ENCODE measurements around the gene SPRR2D.

The SPRR2D gene

DNA sequence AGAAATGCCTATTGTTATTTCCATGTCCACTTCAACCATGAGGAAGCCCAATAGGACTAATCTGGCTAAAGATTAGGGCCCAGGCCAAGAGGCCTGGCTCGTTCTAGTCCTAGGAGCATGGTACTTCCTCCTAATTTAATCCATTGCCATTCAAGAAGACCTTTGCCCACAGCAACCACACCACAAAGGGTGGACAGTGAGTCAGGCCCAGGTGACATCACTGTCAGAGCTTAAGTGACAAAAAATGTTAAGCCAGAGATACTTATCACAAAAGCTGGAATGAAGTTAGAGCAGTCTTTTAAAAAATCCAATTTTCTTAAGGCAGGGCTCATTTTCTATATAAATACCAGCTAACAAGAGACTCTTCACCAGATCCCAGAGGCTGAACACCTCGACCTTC, 39.5 kb downstream of the SPRR2D start, which contains the start of gene SPRR3:
SPRR3 (plus strand) TSS at position 368 of the 400 bp plus-strand sequence. CDS start 1,272 bp downstream, outside the sequence.
- DNase-seq = no peak

DNA sequence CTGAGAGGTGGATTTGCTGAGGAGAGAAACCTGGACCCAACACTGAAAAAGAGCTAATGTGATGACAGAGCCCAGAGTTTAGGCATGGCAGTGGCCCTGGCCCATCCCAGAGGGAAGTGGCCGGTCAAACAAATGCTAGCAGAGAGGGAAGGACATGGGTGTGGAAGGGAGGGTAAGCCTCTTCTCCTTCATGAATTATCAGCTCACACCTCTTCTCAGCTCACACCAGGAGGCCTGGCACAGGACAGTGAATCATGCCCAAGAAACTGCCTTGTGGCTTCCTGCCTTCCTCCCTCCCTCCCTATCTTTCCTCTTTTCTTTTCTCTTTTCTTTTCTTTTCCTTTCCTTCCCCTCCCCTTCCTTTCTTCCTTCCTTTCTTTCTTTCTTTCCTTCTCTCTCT, 40.6 kb downstream of the SPRR2D start:
- DNase-seq = no peak

DNA sequence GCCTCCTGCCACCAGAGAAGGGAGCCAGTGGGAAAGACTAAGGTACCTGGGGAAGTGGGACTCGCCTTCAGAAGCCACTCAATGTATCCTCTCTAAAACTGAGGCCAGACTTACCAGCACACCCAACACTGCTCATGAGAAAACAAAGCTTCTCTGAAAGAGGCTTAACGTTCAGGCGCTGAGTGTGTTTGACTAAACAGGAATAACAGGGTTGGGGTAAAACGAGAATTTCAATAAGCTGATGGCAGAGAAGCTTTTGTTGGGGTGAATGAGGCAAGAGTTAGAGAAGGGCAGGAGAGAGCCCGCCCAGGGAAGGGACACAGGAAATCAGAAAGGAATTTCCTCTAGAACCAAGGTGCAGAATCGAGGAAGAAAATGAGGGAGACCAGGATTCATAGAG, 41.1 kb downstream of the SPRR2D start:
- DNase-seq = no peak

DNA sequence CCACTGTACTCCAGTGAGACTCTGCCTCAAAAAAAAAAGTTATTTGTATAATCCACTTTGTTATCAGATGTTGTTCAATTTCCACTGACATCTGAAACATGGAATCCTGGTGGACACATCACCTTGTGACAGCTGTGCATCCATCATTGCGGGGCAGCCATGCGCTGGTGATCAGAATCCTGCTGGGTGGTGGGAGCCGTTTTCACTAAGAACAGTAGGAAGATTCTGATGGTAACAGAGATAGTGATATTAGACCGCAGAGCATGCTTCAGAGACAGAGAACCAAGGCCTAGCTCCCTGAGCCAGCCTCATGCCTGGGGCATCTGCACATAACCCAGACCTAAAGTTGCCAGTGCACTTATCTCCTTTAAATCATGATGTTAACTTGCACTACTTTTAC, 42.4 kb downstream of the SPRR2D start:
- no peak for DNase-seq

- DNase-seq = no peak
Measured at GRCh38 chr1:152997901-152998300, 43.0 kb downstream of the SPRR2D start.

DNA sequence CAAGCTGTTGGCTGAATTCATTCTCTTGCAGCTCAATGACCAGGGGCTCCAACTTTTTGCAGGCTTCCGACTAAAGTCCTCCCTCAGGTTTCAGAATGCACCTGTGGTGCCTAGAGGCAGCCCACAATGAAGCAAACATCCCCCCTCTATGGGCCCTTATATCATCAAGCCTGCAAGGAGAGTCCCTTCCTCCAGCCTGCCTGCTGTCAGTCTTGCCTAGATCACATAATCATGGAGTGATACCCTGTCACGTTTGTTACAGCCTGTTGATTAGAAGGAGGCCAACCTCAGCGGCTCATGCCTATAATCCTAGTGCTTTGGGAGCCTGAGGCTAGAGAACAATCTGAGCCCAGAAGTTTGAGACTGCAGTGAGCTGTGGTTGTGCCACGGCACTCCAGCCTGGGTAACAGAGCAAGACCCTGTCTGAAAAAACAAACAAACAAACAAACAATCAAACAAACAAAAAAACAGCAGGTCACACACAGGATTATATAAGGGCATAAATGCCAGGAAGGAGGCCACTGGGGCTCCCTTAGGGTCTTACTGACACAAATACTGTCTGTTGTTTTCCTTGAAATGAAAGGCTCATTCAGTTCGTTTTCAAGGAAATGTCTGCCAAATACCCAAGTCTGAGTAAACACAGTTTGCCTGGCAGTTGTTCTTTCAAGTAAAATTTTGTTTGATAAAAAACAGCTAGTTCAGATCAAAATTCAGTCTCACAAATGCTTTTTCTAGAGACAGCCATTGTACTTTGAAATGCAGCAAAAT, 44.1 kb downstream of the SPRR2D start:
- no peak for DNase-seq

DNA sequence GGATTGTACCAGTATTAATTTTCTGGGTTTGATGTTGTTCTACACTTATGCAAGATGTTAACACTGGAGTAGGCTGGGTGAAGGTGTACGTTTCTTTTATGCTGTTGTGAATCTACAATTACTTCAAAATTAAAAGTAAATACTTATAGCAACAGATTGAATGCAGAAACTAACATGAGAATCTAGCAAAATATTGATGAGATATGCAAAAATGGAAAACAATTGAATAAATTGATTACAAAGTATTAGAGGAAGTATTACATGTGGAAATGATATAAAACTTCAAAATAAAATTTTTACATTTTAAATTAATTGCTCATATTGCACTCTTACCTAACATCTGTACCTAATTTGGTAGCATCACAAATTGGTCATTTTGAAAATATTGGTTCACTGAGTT, 45.1 kb downstream of the SPRR2D start:
- no peak for DNase-seq

- no peak for DNase-seq
Measured at GRCh38 chr1:152993186-152993585, 47.7 kb downstream of the SPRR2D start.

All from inflammatory macrophage treated with lipopolysaccharide for 1 hour (primary cell).